HG03558 (cell line): ENCODE results near the gene BCAM.
"Not testable (repeated sequence)": the region's sequence is repeated elsewhere in the genome, so short reads cannot be mapped to it uniquely, and the experiment has no call there.

Experiments used
- ATAC-seq: cut with Tn5 transposase; IDR thresholded peaks from one replicate; pipeline ENCODE4 v1.9.1; 2021; ENCODE audit warnings: moderate number of reproducible peaks; ENCODE audit not compliant: unreplicated experiment; ENCODE audit errors: extremely low read depth

BCAM gene, protein sequence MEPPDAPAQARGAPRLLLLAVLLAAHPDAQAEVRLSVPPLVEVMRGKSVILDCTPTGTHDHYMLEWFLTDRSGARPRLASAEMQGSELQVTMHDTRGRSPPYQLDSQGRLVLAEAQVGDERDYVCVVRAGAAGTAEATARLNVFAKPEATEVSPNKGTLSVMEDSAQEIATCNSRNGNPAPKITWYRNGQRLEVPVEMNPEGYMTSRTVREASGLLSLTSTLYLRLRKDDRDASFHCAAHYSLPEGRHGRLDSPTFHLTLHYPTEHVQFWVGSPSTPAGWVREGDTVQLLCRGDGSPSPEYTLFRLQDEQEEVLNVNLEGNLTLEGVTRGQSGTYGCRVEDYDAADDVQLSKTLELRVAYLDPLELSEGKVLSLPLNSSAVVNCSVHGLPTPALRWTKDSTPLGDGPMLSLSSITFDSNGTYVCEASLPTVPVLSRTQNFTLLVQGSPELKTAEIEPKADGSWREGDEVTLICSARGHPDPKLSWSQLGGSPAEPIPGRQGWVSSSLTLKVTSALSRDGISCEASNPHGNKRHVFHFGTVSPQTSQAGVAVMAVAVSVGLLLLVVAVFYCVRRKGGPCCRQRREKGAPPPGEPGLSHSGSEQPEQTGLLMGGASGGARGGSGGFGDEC

GRCh38 chr19:44808463-44809371 lies at the start of gene BCAM:
TSS of gene BCAM (plus strand) at chr19:44809103. CDS start at chr19:44809125, 22 bp downstream.
- ATAC-seq, result no peak

- no peak for ATAC-seq
These were observed 46.9 kb upstream of the BCAM start for GRCh38 chr19:44762038-44762437.

GRCh38 chr19:44765033-44765948 lies 43.6 kb upstream of the BCAM start:
- no peak for ATAC-seq

DNA sequence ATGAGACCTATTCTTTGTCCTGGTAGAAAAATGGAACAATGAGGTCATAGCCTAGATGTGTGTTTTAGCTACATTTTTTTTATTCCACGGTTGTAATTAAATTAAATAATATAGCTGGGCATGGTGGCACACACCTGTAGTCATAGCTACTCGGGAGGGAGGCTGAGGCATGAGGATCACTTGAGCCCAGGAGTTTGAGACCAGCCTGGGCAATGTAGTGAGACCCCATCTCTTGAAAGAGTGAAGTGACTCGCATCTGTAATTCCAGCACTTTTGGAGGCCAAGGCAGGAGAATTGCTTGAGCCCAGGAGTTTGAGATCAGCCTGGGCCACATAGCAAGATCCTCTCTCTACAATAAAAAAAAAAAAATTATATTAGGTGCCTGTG lies 43.0 kb upstream of the BCAM start:
- ATAC-seq, result no peak

GRCh38 chr19:44767295-44768180 lies 41.4 kb upstream of the BCAM start:
- ATAC-seq, result no peak

DNA sequence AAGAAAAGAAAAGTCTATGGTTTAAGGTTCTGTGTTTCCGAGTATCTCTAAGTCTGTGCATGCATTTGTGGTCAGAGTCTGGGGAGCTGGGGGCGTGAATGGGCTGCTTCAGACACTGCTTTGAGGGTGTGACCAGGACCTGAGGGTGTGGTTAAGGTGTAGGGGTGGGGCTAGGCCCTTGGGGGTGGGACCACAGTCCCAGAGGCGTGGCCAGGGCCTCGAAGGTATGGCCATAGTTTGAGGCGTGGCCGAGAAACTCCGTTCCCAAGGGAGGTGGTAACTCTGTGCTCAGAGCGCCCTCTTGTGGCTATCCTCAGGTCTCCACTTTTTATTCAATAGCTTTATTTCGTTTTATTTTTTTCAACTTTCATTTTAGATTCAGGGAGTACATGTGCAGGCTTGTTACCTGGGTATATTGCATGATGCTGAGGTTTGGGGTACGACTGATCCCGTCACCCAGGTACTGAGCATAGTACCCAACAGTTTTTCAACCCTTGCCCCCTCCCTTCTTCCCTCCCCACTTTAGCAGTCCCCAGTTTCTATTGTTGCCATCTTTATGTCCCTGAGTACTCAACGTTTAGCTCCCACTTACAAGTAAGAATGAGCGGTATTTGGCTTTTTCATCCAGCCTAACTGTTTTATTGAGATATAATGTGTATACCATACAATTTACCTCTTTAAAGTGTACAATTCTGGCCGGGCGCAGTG lies 38.2 kb upstream of the BCAM start:
- ATAC-seq, result peak; percentile 88

DNA sequence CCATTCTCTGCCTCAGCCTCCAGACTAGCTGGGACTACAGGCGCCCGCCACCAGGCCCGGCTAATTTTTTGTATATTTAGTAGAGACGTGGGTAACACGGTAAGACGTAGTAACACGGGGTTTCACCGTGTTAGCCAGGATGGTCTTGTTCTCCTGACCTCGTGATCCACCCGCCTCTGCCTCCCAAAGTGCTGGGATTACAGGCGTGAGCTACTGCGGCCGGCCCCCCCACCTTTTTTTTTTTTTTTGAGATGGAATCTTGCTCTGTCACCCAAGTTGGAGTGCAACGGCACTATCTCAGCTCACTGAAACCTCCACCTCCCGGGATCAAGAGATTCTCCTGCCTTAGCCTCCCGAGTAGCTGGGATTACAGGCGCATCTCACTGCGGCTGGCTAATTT lies 36.8 kb upstream of the BCAM start:
- ATAC-seq, result not testable (repeated sequence)

DNA sequence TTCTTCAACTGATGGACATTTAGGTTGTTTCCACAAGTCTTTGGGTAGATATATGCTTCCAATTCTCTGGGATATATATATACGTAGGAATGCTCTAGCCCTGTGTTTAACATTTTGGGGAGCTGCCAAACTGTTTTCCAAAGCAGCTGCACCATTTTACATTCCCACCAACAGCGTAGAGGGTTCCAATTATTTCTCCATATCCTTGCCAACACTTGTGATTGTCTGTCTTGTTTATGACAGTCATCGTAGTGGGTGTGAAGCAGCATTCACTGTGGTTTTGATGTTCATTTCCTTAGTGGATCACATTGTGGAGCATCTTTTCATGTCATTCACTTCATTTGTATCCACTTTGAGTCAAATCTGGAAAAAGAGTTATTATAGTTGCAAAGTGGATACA lies 35.9 kb upstream of the BCAM start:
- ATAC-seq, result no peak

- ATAC-seq, result no peak
These were observed 33.1 kb upstream of the BCAM start for GRCh38 chr19:44775676-44776240.

- no peak for ATAC-seq
These were observed 32.4 kb upstream of the BCAM start for GRCh38 chr19:44776402-44777096.

GRCh38 chr19:44777715-44778347 lies 31.1 kb upstream of the BCAM start, which contains the start of gene CBLC:
TSS of gene CBLC (plus strand) at chr19:44777890. CDS start at chr19:44777932, 42 bp downstream.
- no peak for ATAC-seq

DNA sequence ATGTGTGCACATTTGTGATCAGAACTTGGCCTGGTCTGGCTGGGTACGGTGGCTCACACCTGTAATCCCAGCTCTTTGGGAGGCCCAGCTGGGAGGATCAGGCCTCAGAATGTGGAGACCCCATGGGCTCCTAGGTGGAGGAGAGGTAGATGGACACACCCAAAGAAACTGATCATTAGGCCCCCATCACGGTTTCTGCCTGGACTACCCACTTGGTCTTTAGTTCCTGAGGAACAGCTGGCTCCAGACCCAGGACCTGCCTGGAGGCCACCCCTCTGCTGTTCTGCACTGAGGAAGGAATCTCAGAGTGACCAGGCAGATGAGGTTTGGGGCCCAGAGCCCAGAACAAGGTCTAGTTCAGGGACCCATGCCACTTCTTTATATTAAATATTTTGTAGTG lies 29.8 kb upstream of the BCAM start:
- ATAC-seq, result no peak

DNA sequence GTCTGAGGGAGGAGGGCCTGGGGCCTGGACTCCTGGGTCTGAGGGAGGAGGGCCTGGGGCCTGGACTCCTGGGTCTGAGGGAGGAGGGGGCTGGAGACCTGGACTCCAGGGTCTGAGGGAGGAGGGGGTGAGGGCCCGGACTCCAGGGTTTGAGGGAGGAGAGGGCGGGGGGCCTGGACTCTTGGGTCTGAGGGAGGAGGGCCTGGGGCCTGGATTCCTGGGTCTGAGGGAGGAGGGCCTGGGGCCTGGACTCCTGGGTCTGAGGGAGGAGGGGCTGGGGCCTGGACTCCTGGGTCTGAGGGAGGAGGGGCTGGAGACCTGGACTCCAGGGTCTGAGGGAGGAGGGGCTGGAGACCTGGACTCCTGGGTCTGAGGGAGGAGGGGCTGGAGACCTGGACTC lies 27.2 kb upstream of the BCAM start:
- ATAC-seq, result not testable (repeated sequence)

DNA sequence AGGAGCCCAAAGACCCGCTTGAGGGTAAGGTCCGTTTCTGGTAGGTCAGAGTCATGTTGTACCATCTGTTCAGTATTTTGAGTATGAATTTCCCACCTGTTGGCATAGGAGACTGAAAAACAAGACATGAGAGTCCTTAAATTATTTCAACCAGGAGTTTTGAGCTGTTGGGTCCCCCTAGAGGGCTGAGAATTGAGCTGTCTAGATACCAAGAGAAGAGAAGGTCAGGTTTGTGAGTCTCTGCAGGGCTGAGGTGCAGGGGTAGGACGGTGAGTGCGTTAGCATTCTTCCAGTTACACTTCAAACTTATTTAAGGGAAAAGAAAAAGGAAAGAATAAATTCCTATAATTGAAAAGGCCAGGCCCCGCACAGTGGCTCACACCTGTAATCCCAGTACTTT lies 26.2 kb upstream of the BCAM start:
- no peak for ATAC-seq

- ATAC-seq, result no peak
These were observed 25.4 kb upstream of the BCAM start for GRCh38 chr19:44783545-44783944.

DNA sequence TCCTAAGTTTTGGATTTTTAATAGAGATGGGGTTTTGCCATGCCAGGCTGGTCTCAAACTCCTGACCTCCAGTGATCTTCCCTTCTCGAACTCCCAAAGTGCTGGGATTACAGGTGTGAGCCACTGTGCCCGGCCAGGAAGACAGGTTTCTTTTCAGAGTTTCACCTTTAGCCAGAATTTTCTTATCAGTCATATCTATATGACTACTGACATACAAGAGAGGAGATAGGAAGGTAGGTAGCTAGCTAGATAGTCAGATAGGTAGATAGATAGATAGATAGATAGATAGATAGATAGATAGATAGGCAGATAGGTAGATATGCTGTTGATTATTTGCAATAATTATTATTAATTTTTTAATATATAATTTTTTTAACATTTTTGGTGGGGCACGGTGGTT lies 23.6 kb upstream of the BCAM start:
- ATAC-seq, result no peak

GRCh38 chr19:44785993-44786392 lies 22.9 kb upstream of the BCAM start:
- ATAC-seq, result no peak
